GM12801 (cell line): ENCODE measurements around the gene GNG12.

Source experiments
- CTCF ChIP-seq: IDR thresholded peaks from one replicate; pipeline ENCODE4 v1.5.1; 2011; ENCODE audit warnings: control low read depth; ENCODE audit not compliant: insufficient read length; ENCODE audit errors: extremely low read depth

The GNG12 gene

GRCh38 chr1:67672260-67672803 lies 160.9 kb downstream of the GNG12 start:
- TF ChIP-seq CTCF: no peak

GRCh38 chr1:67668660-67669059 lies 164.6 kb downstream of the GNG12 start:
- TF ChIP-seq CTCF: no peak

GRCh38 chr1:67666636-67667035 lies 166.6 kb downstream of the GNG12 start:
- TF ChIP-seq CTCF: no peak

- TF ChIP-seq CTCF: no peak
Measured at GRCh38 chr1:67664048-67664447, 169.2 kb downstream of the GNG12 start.

- TF ChIP-seq CTCF: no peak
Measured at GRCh38 chr1:67662884-67663283, 170.4 kb downstream of the GNG12 start.

- no peak for TF ChIP-seq CTCF
Measured at GRCh38 chr1:67659229-67659628, 174.0 kb downstream of the GNG12 start.

GRCh38 chr1:67655581-67655980 lies 177.7 kb downstream of the GNG12 start:
- TF ChIP-seq CTCF: no peak

GRCh38 chr1:67653304-67653703 lies 180.0 kb downstream of the GNG12 start:
- TF ChIP-seq CTCF: no peak
